GM19397 (cell line): Measurements from ENCODE around the gene KLHL3.

ENCODE experiments used
- ATAC-seq: cut with Tn5 transposase; IDR thresholded peaks from one replicate; pipeline ENCODE4 v1.9.1; 2021; ENCODE audit warnings: mild to moderate bottlenecking, moderate library complexity; ENCODE audit not compliant: unreplicated experiment

Gene KLHL3

DNA sequence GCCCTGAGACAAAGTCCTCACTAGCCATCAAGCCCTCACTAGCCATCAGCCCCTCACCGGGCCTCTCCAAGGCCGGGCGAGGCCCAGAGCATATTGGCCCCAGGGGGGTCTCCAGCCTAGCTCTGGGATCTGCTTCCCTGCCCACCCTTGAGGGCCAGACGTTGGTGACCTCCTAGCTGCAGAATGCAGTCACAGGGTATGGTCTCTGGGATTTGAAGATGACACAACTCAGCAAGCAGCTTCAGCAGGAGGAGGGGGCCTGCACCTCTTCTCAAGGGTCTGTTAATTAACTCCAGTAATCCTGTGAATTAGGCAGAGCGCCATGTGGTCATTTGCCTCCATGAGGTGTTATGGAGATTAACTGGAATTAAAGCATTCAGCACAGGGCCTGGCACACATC lies 119.8 kb downstream of the KLHL3 start:
- no peak for ATAC-seq

DNA sequence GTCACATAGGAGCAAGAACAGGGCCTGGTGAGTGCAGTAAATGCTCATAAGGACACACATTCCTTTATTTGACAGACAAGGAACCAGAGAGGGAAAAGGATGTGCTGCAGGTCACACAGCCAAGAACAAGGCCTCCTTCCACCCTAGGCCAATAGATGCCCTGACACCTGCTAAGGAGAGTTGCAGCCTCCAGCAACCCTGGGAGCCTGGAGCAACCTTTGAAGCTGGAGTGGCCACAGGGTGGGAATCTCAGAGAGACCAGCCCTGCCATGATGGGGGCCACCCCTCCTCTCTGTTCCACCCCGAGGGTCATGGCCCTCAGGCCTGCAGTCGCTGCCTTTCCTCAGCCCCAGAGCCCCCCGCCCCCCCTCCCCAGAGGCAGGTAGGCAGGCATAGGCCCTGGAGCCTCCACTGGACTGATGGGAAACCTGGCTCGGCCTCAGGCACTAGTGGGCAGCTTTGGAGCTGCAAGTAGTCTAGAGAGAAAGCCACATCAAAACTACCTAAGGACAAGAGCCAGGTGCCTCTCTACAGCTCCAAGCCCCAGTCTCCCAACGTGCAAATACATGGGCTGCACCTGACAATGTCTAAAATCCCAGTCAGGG lies 120.6 kb downstream of the KLHL3 start:
- ATAC-seq: no peak

DNA sequence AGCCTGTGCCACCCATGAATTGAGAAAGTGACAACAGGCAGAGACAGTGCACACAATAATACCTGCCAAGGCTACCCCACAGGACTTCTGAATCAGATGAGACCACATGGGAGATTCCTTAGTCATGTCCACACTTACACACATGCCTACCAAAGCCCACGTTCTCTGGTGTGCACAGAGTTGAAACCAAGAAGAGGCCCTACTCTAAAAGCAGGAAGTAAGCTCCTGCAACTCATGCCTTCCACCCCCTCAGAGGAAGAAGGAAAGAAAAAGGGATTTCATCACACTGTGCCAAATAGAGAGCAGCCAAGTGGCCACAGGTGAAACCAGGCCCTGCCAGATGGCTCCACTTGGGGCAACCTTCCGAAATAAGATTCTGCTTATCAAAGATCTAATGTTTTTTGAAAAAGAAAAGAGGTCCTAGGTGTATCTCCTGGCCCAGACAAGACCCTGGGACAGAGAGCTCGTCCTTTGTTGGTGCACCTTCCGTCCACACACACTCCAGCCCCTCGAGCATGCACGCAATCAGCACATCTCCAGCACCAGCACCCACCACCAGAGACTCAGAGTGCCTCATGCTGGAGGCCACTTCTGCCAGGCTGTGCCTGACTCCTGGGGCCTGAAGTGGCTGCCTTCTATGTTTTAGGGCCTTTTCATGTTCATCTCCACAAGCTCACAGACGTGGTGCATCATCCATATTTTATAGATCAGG lies 122.2 kb downstream of the KLHL3 start:
- ATAC-seq: no peak

DNA sequence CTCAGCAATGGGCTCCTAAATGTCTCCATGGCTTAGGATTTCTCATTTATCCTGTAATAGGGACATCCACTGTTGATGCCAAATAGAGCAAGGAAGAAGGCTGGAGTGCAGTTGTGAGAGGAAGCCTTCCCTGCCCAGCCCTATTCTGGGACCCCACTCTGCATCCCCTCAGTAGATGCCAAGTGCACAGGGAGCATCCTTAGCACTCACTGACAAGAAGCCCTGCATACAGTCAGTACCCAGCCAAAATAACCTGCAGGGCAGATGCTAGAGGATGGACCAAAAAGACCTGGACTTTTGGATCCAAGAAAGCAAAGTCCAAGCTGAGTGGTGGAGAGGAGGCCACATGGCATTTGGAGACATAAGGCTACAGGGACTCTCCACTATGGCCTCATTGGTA lies 123.3 kb downstream of the KLHL3 start:
- ATAC-seq: no peak

DNA sequence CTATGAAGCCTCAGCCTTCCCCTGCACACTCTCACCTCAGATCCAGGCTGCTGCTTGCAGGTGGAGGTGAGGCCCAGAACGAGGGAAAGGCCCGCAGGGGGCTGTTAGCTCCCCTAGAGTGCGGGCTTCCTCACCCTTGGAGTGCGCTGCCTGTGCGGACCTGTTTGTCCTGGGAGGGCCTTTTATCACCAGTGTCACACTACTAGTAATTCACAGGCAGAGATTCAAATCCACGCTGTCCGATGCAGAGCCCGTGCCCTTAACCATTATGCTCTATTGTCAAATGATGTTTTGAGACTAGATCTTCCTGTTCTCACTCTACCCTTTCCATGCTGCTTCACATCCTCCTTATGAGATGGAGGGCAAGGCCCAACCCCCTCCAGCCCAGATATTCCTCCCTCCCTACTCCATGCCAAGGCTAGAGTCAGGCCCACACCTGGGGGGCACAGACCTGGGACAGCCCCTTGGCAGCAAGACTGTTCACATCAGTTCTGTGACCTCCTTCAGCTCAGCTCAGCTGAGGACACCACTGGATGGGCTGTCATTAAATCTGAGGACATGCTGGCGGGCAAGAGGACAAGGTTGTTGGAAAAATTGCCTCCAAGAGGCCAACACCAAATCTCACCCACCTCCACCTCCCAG lies 124.0 kb downstream of the KLHL3 start:
- ATAC-seq: no peak

DNA sequence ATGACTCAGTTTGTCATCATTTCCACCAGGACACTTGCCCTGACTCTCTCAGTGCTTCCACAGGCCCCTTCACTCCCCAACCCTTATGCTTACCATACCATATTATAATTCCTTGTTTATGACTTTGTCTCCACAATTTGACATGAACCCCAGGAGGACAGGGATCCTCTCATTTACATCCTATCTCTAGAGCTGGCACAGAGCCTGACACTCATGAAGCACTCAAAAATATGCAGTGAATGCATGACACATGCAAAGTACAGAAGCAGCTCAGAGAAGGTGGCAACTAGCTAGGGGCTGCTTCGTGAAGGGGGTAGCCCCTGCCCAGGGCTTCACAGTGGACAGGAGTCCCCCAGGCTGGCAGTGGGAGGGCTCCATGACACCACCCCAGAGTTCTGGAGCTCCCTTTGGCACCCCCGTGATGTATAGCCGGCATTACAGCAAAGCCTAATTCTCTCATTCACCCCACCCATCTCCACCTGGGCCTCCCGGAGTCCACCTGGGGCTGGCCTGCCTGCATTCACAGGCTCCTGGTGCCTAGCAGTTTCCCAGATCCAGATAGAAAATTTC lies 124.8 kb downstream of the KLHL3 start:
- no peak for ATAC-seq

DNA sequence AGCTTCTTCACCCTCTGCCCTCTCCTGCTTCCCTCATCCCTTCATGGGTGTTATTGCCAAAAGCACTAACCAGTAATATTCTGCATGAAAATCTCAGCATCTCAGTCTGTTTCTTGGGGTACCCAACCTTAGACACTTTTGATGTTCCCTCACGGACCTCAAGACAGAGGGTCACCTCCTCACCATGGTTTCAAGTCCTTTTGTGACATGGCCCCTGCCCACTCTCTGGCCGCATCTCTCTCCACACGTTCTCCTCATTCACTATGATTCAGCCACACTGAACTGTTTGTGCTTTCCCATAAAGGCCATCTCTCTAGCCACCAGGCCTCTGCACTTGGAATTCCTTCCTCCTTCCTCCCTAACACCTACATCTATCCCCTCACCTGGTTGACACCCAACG lies 125.3 kb downstream of the KLHL3 start:
- no peak for ATAC-seq

DNA sequence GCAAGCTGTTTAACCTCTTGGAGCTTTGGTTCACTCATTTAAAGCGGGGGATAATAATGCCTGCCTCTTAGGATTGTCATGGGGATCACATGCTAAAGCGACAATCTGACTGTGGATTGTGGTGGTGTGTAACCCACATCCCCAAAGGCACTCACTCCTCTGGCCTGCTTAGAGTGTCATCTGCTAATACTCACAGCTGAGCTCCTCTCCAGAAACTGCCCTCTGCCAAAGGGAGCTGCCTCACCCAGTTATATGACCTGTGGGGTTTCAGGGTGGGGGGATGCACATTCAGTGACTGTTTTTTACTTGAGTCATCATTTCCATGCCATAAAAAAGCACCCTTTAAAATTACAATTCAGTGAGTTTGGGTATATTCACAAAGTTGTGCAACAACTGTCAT lies 126.8 kb downstream of the KLHL3 start:
- no peak for ATAC-seq

DNA sequence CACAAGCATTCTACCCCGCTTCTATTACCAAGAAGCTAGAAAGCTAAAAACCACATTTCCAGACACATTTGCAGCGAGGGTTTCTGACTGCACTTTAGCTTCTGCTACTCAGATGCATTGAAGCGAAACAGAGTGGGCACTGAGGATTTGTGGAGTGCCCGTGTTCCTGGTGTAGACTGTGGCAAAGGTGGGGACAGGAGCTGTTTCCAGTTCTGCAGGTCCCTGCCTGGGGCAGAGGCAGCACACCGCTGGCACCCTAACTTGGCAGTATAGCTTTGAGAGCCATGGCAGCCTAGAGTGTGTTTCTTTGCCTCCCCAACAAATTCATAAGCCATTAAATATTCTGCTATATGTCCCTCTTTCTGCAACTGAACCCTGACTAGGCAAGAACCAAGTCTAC lies 128.1 kb downstream of the KLHL3 start:
- ATAC-seq: no peak

DNA sequence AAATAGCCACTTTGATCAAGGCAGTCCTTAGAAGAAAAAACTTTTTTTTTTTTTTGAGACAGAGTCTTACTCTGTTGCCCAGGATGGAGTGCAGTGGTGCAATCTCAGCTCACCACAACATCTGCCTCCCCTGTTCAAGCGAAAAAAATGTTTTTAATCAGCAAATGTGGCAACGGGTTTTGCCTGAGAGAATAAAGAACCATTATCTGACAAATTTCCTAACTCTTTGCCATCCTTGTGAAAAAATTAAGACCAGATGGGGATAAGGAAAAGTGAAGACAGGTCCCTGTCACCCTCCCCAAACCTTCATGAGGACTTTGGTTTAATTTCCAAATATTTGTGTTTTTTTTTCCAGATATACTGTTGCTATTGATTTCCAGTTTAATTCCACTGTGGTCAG lies 129.5 kb downstream of the KLHL3 start:
- no peak for ATAC-seq

DNA sequence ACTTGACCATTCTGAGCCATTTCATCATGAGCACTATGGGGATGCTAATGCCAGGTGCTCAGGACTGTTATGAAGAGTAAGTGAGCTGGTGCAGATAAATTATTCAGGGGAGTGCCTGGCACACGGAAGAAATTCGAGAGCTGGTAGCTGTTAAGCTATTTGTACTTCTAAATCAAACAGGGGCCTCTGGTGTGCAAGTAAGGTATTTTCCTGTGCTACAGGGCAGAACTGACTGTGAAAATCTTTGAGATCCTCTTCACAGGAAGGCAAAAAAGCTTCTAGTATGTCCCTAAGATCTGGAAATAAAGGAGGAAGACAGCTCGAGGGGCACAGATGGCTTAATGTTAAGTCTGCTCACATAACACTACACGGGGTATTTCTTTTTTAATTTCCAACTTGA lies 130.5 kb downstream of the KLHL3 start:
- no peak for ATAC-seq

DNA sequence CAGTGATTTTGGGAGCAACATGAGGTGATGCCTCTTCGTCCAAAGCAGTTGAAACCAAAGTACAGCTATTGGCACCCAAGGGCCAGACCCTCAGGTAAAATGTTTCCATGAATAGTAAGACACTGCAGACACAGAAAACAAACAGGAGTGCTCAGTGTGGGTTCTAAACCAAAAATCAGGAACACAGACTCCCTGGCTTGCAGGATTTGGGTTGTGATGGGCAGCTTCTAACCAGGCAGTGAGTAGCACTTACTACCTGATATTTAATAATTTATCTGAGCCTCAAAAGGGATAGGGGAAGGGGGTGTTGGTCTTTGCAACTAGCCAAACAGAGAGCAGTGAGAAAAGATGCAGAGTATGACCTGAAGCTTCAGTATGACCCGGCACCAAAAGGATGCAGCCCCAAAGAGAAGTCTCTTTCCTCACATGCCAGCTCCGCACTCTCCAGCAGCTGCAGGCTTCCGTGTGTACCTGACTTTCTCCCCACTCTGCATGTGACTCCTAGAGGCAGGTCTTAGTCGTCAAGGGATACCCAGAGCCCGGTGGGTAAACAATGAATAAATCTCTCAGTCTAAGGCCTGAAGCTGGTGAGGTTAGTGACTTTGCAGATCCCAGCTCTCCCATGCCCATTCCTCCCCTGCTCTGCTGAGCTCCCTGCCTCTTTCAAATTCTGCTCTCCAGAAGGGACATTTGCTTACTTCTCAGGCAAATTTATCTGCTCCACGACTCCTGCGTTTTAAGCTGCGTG lies 131.4 kb downstream of the KLHL3 start:
- ATAC-seq: no peak

DNA sequence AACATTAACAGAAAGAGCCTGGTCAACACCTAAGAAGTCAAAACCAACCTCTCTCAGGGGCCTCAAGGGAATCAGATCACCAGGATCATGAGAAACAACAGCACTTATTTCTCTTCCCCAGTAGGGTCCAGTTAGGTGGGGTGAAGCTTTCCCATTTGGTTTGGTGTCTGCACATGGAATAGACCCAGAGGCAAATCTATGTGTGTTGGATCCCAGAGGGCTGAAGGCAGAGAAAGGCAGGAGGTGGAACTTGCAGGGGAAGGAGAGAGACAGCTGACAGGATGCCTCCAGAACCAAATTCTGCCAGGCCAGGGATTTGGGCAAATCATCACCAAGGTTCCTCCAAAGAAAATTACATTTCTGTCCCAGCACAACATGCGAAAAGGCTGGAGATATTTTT lies 132.0 kb downstream of the KLHL3 start:
- ATAC-seq: no peak

DNA sequence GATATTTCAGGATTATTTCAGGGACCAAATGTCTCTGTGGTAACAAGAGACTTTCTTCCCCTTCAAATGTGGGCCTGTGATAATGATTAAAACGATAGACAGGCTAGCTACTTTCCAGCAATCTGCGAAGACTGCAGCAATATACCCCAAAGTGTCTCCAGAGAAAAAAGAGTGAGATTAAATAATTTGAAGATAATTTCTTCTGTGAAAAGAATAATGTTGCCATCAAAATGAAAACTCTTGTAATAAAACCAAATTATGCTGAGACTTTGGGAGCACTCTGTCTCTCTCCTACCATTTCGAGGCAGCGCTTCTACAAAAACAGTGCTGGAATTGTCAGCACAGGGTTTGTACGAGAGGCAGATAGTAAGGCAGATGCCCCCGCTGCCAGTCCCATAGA lies 132.5 kb downstream of the KLHL3 start:
- no peak for ATAC-seq

DNA sequence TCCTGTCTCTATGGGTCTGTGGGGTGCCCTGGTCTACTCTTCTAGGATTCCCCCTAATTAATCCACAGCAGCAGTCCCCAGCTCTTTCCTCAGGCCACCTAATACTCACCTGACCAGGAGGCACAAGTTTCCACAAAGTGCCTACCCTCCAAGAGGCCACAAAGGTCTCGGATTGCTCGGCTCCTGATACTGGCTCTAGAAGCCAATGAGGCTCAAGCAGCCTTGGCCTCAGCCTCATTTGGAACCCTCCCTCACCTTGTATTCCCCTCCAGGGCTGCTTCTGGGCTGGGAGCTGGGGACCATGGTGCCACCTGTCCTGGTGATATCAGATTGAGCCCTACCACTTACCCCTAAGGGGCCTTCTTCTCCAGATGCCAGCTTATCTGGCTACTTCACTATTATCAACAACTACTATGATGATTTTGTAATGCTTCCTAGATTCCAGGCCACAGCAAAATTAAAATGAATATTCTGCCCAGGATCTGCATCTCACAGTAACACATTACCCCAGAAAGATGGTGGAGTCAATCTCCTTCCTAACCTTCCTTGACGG lies 133.1 kb downstream of the KLHL3 start:
- no peak for ATAC-seq

DNA sequence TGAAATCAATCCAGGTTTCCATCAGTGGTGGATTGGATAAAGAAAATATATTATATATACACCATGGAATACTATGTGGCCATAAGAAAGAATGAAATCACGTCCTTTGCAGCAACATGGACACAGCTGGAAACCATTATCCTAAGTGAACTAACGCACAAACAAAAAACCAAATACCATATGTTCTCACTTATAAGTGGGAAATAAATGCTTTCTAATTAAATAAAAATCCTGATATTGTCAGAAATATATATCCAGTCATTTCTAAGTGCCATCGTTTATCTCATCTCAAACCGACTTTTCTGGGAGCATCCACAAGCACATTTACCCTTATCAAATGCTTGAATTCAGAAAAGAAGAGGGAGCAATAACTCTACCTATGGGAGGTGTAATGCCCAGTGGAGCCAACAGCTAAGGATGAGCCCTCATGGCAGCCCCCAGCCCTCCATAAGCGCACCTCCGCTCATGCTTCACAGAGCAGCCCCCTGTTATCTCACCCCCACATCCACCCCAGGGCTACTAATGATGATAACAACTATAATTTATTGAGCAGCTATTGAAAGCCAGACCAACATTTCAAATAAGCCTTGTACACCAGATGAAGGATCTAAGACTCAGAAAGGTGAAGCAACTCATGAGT lies 135.0 kb downstream of the KLHL3 start:
- no peak for ATAC-seq

DNA sequence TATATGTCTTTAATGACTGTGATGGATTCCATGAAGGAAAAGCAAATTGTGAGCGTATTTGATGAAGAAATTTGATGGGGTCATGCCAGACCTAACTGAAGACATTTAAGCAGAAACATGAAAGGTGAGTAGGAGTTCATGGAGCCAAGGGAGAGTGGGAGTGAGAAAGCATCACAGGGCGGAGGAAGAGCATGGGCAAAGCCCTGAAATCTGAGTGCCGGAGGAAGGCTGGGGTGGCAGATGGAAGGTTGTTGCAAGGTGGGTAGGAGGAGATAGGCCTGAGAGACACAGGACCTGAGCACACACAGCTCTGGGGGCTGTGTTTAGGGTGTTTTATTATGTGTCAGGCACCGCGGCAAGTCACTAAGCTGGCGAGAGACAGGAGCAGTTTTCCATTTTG lies 136.4 kb downstream of the KLHL3 start:
- no peak for ATAC-seq

DNA sequence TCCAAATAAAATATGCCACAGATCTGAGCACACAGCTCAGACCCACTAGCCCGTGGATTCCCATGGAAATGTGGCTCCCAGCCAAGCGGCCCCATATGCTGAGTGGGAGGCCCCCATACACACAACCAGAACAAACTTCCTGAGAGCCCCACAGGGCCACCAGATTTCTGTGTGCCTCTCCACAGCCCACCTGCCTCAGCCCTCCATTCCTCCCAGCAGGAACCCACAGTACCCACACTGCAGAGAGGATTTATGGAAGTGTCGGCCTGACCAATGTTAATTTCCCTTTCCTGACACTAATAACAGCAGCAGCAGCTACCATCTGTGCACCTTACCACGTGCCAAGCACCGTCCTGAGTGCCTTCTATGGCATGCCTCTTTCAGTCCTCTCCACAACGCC lies 137.5 kb downstream of the KLHL3 start:
- no peak for ATAC-seq

DNA sequence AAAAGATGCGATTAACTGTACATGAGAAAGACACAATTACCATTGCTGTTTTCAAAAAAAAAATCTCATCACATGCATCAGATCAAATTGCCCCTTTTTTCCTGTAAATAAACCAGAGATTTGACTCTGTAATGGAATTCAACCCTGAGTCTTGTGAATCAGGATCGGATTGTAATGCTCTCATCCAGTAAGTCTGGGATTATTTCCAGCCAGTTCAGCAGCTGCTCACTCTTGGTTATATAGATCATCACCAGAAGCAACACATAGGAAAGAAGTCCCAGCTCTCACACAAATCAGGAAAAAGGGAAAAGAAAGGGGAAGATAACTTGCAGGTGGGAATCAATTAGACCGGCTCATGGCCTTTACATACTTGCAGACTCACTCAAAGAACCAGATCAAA lies 138.9 kb downstream of the KLHL3 start:
- ATAC-seq: no peak

DNA sequence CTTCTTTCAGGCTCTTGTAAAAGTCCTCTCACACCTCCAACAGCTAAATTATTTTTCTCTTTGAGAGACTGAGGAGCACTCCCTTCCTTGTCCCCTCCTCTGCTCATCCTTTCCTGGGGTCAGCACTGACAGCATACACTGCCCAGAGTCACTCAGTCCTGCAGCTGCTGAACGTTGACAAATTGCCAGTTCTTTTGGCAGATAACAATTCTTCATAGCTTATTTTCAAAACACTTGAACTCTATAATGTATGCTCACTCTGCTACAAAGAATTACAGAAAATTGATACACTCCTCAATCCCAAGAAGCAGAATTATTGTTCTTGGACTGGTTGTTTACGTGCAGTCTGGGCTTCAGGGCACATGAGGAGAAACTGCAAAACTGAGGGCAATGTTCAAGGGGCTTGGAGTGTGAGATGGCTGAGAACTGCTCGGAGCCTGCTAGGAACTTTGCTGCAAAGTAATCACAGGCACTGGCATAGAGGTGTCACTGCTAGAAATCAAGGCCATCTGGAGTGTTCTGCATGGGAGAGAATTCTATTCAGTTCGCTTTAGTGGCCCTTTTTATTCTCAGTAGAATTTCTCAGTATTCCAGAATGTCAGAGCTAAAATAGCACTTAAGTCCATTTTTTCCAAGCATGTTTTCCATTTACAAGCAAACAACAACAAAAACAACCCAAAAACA lies 140.4 kb downstream of the KLHL3 start:
- ATAC-seq: no peak
